Esophagus squamous epithelium (tissue), 5 donors: Measurements from ENCODE around the gene DERA. TPM values are rescaled to one million over a fixed set of nuclear protein-coding genes. Genes with fewer than 3 reads are reported as not detected.

Experiments
- DNase-seq: peaks from one replicate; lab custom pipeline; 2025; lab: John Stamatoyannopoulos, UW
- H3K27ac ChIP-seq, 4 donors: fragments of 200-600 bp; sonication (generic); one replicate each; pipeline ENCODE4 v1.5.1; 2016 to 2019; ENCODE audit warnings: mild to moderate bottlenecking in 1 of 4
- H3K27me3 ChIP-seq, 4 donors: fragments of 200-600 bp; sonication (generic); 1 replicate in 3 of 4; 2 replicates in 1 of 4; pipeline versions ENCODE4 v1.5.1 to v1.6.0; 2017 to 2021; ENCODE audit warnings: antibody characterized with exemption in 1 of 4
- H3K36me3 ChIP-seq, 3 donors: fragments of 200-600 bp; sonication (generic); one replicate each; pipeline ENCODE4 v1.5.1; 2016 to 2019
- H3K4me1 ChIP-seq, 3 donors: fragments of 200-600 bp; sonication (generic); one replicate each; pipeline ENCODE4 v1.5.1; 2017 to 2019
- H3K4me3 ChIP-seq, 4 donors: fragments of 200-600 bp; sonication (generic); 1 replicate in 3 of 4; 2 replicates in 1 of 4; pipeline ENCODE4 v1.5.1; 2016 to 2019; ENCODE audit warnings: mild to moderate bottlenecking in 2 of 4, moderate library complexity in 1 of 4
- H3K9me3 ChIP-seq, 3 donors: fragments of 200-600 bp; sonication (generic); one replicate each; pipeline ENCODE4 v1.5.1; 2016 to 2019
- POLR2A ChIP-seq, 4 donors: fragments of 450-650 bp; IDR thresholded peaks; one replicate each; pipeline ENCODE4 v1.6.1; 2017; ENCODE audit warnings: antibody characterized with exemption in 4 of 4, mild to moderate bottlenecking in 4 of 4, moderate library complexity in 3 of 4
- WGBS, 2 donors: methylation state at CpG; one replicate each; pipeline ENCODE4 v1.1.5; 2018; 5-methylcytosine and 5-hydroxymethylcytosine counted together
- intact Hi-C: fragments of 100-400 bp; cut with DNase I; formaldehyde crosslinking; loops from one replicate; pipeline ENCODE4 v1.15.0; 2022
- total RNA-seq, 4 donors: library from RNA; depleted of rRNA; stranded (reverse); fragments of >200 nt; gene quantifications; one replicate each; pipeline ENCODE4 v1.1.0, GENCODE V29; 2016
- TF ChIP-seq, protein P1 (sequence below), 6 experiments: fragments of 450-650 bp in 4 of 6; fragments of 200-600 bp in 2 of 6; sonication (generic) in 2 of 6; IDR thresholded peaks; one replicate each; pipeline ENCODE4 v1.5.1; 2016 to 2019; ENCODE audit warnings: antibody characterized with exemption in 6 of 6, mild to moderate bottlenecking in 4 of 6, moderate library complexity in 4 of 6
- donor health status: DM: yes; HTN: yes; CAD: no.

The DERA gene
- total RNA-seq, 4 donors from 2014 or later: 25.8 to 68.2 (median 41.7) TPM

DNA sequence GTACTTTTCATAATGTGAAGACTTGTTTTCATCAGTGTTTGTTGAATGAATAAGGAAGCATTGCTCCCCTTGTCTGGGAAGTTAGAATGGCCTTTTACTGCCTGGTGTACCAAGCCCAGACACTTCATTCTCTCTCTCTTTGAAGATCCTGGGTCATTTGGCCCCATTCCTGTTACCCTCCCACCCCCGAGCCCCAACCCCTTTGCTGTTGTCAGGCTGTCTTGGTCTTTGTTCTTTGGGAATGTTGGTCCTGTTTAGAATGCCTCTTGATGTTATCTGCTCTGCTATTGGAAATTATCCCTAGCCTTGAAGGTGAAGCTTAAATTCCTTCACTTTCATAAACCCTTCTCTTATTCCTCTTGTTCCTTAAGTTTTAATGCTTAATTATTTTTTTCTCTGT, 13.8 kb downstream of the DERA start:
- Histone ChIP-seq H3K4me1 (no peaks in the 10 kb centered on the region), H3K36me3 (no peaks in the 10 kb centered on the region), H3K27ac (no peak overlapping the region), H3K27me3 (no peaks in the 10 kb centered on the region), H3K9me3 (no peaks in the 10 kb centered on the region), H3K4me3 (no peak overlapping the region)
- DNase-seq: no peak
- intact Hi-C loops: no loop called here
- no peak for TF ChIP-seq POLR2A (IDR thresholded peaks at IDR 0.05)
- TF ChIP-seq, protein P1, sequence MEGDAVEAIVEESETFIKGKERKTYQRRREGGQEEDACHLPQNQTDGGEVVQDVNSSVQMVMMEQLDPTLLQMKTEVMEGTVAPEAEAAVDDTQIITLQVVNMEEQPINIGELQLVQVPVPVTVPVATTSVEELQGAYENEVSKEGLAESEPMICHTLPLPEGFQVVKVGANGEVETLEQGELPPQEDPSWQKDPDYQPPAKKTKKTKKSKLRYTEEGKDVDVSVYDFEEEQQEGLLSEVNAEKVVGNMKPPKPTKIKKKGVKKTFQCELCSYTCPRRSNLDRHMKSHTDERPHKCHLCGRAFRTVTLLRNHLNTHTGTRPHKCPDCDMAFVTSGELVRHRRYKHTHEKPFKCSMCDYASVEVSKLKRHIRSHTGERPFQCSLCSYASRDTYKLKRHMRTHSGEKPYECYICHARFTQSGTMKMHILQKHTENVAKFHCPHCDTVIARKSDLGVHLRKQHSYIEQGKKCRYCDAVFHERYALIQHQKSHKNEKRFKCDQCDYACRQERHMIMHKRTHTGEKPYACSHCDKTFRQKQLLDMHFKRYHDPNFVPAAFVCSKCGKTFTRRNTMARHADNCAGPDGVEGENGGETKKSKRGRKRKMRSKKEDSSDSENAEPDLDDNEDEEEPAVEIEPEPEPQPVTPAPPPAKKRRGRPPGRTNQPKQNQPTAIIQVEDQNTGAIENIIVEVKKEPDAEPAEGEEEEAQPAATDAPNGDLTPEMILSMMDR (IDR thresholded peaks at IDR 0.05): no peak
- WGBS, 2 donors: 86% methylated on average over 1 of the region's 1 CpG; no CpG with 5 or more reads in 1 of the 2 donors

DNA sequence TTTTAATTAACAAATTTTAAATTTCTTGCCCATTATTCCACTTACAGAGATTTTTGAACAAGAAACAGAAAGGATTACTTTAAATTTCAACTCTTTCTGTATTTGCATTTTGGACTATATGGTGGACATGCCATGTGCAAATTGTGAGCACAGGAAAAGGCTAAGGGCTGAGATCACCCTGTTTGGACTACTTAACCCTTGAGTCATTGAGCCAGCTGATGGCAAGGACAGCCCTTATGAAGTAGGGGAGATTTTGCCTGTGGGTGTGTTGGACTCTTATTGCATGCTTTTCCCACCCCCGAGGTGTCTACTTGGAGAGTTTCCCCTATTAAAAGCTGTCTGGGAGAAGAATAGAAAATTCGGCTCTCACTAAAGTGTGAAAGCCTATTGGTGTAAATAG, 17.2 kb downstream of the DERA start:
- WGBS, 2 donors: 54 to 69% methylated on average over 2 of the region's 2 CpGs
- no peak for DNase-seq
- intact Hi-C loops: no loop called here
- Histone ChIP-seq H3K4me1 (no peaks in the 10 kb centered on the region), H3K36me3 (no peaks in the 10 kb centered on the region), H3K27me3 (no peaks in the 10 kb centered on the region), H3K27ac (no peak overlapping the region), H3K4me3 (no peak overlapping the region), H3K9me3 (no peaks in the 10 kb centered on the region)
- no peak for TF ChIP-seq POLR2A (IDR thresholded peaks at IDR 0.05)
- TF ChIP-seq, protein P1 (IDR thresholded peaks at IDR 0.05): no peak

DNA sequence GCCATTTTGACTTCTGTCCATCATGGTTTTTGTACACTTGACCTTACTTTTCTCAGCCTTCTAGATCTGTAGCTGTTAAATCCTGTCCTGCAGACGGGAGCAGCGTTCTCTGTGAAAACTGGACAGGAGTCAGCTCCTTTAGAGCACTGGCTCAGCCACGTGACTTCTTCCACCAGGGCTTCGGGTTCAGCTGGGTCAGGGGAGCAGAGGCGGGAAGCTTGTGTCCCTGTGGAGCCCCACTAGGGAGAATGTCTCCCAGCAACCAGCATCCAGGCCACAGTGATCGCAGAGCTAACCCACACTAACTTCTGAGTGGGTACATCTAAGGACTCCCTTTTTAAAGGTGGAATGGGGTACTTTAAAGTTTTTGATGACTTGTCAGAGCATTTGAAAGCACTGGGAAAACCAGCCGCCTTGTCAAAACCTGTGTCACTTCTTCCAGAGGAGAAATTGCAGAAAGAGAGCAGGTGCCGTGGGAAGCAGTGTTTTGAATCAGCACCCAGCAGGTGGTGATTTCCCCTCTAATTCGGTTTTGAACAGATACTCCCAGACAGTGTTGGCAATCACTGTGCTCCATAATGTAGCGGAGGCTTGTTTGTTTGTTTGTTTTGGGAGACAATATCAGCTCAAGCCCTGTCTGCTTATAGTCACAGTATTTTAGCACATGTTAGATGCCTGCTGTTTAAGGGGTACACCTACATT, 17.9 kb downstream of the DERA start:
- WGBS, 2 donors: 72 to 77% methylated on average over 7 to 8 of the region's 10 CpGs
- Histone ChIP-seq H3K36me3 (no peaks in the 10 kb centered on the region), H3K27ac (no peak overlapping the region), H3K4me1 (no peaks in the 10 kb centered on the region), H3K9me3 (no peaks in the 10 kb centered on the region), H3K4me3 (no peak overlapping the region), H3K27me3 (no peaks in the 10 kb centered on the region)
- TF ChIP-seq, protein P1 (IDR thresholded peaks at IDR 0.05): no peak
- no peak for TF ChIP-seq POLR2A (IDR thresholded peaks at IDR 0.05)
- intact Hi-C loops: no loop called here
- DNase-seq: no peak

DNA sequence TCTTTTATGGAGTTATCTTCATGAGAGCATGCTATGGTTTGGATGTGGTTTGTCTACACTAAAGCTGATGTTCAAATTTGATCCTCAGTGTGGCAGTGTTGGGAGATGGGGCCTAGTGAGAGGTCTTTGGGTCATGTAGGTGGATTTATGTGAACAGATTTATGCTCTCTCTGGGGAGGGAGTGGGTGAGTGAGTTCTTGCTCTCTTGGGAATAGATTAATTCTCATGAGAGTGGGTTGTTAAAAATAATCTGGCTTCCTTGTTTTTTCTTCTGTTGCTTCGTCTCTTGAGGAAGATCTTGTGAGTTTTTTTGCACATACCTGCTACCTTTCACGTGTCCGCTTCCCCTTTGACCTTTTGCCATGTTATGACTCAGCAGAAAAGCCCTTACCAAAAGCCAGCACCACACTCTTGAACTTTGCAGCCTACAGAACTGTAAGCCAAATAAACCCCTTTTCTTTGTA, 20.5 kb downstream of the DERA start:
- no peak for DNase-seq
- Histone ChIP-seq H3K4me3 (no peak overlapping the region), H3K27me3 (no peaks in the 10 kb centered on the region), H3K36me3 (no peaks in the 10 kb centered on the region), H3K4me1 (no peaks in the 10 kb centered on the region), H3K9me3 (no peaks in the 10 kb centered on the region), H3K27ac (no peak overlapping the region)
- WGBS, 2 donors: 63 to 82% methylated on average over 3 of the region's 3 CpGs
- intact Hi-C loops: no loop called here
- TF ChIP-seq POLR2A (IDR thresholded peaks at IDR 0.05): no peak
- TF ChIP-seq, protein P1 (IDR thresholded peaks at IDR 0.05): no peak

- intact Hi-C loops: no loop called here
- H3K9me3 ChIP-seq: no peaks in the 10 kb centered on the region
- TF ChIP-seq POLR2A (IDR thresholded peaks at IDR 0.05): no peak
- TF ChIP-seq, protein P1 (IDR thresholded peaks at IDR 0.05): no peak
- 83 to 92% methylated on average over 1 of the region's 1 CpG for WGBS, 2 donors
- H3K27me3 ChIP-seq: no peaks in the 10 kb centered on the region
- H3K36me3 ChIP-seq: no peaks in the 10 kb centered on the region
- H3K4me3 ChIP-seq: no peak overlapping the region
- H3K27ac ChIP-seq: no peak overlapping the region
- H3K4me1 ChIP-seq: no peaks in the 10 kb centered on the region
- no peak for DNase-seq
Measured at GRCh38 chr12:15932327-15932726, 21.2 kb downstream of the DERA start.
